Uterine smooth muscle cell (primary cell): ENCODE results near the gene ANKRD13C. TPM values are rescaled to one million over a fixed set of nuclear protein-coding genes. Genes with fewer than 3 reads are reported as not detected.

Source experiments
- total RNA-seq: library from RNA; depleted of rRNA; stranded (reverse); fragments of >200 nt; gene quantifications from 2 replicates; pipeline ENCODE4 v1.2.3, GENCODE V29; 2014

The ANKRD13C gene, protein sequence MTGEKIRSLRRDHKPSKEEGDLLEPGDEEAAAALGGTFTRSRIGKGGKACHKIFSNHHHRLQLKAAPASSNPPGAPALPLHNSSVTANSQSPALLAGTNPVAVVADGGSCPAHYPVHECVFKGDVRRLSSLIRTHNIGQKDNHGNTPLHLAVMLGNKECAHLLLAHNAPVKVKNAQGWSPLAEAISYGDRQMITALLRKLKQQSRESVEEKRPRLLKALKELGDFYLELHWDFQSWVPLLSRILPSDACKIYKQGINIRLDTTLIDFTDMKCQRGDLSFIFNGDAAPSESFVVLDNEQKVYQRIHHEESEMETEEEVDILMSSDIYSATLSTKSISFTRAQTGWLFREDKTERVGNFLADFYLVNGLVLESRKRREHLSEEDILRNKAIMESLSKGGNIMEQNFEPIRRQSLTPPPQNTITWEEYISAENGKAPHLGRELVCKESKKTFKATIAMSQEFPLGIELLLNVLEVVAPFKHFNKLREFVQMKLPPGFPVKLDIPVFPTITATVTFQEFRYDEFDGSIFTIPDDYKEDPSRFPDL
- total RNA-seq = 22.2 and 23.8 TPM in 2 replicates

DNA sequence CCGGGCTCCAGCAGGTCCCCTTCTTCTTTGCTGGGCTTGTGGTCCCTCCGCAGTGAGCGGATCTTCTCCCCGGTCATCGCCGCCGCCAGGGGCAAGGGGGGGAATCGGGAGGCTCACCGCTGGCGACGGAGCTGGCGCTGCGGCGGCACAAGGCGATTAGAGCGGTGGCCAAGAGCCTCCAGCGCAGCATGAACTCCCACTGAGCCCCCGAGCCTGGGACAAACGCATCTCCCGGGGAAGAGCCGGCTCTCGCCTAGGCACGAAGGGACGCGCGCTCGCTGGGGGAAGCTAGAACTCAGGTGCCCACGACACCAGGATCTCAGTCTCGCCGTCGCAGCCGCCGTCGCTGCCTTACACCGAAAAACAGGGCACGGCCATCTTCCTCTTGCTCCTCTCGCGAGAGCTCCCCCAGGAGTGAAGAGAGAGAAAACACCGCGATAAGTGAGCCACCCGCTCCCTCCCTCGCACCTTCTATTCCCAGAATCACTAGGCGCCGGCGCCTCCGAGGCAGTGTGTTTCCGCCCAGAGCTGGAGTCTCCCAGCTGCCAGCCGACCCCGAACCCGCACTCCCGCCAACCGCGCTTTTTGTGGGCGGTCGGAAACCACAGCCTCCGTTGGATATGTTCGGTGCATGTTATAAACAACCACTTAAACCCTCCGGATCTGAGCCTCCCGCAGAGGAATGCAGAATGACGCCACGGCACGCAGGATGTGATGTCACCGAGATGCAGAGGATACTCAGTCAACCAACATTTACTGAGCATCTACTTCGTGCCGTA, at the start of gene ANKRD13C:
Gene ANKRD13C, minus strand, starts transcription at position 391 of the 779 bp plus-strand sequence. Its CDS starts 314 bp downstream, at position 77.

DNA sequence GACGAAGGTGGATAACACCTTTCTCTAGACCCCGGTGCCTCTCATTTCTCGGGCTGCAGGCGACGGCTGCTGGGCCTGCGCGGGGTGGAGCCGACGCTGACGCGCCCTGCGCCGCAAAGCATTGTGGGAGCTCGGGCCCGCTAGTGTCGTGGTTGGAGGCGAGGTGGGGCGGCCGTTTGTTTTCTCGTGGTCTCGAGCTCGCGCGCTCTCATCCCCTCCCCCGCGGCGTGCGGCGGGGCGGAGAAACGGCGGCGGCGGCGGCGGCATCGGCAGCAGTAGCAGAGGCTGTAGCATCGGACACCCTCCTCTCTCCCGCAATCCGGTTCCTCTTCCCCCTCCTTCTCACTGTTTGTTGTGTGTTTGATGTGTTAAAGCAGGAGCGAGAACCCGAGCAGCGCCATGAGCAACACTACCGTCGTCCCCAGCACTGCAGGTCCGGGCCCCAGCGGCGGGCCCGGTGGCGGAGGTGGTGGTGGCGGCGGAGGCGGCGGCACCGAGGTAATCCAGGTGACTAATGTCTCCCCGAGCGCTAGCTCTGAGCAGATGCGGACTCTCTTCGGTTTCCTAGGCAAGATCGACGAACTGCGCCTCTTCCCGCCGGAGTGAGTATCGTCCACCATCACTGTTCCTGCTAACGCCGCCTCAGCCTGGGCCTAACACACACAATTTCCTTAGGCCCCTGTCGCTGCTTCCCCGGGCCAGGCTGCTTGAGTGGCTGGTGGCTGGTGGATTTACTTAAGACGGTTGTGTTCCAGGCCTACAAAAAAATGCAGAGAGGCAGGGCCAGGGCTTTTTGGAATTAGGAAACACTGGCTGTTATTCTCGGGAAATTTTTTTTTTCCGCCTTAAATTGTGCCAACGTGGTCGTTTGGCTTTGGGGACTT, 133.0 kb downstream of the ANKRD13C start, which contains the start of gene SRSF11:
Gene SRSF11, plus strand, starts transcription at position 143 of the 884 bp plus-strand sequence. Its CDS starts 257 bp downstream, at position 400.

Other genes with a start within 250 kb of the ANKRD13C start
- 19.9 and 31.5 TPM in 2 replicates for gene LRRC40, start 149.1 kb downstream of the ANKRD13C start, total RNA-seq
- gene SRSF11, start 133.3 kb downstream of the ANKRD13C start, total RNA-seq = 117 and 144 TPM in 2 replicates
- 4.9 and 7.2 TPM in 2 replicates for gene CTH, start 56.5 kb upstream of the ANKRD13C start, total RNA-seq